Measurements from ENCODE around the gene TKT. TPM values are rescaled to one million over a fixed set of nuclear protein-coding genes. Genes with fewer than 3 reads are reported as not detected.

TKT gene
- total and polyA plus RNA-seq, 2 experiments from 2014 or later, result 584 to 1,411 TPM

GRCh38 chr3:53183514-53183913 lies 72.3 kb downstream of the TKT start (continued):
- no peak for TF ChIP-seq ZNF462 (CRISPR knock-in tag; IDR thresholded peaks at IDR 0.05)

- no peaks in the 10 kb centered on the region; the same call in 2 of the 3 replicates for H3K36me3 Mint-ChIP-seq (ENCODE audit: low read depth)
- H3K4me2 ChIP-seq, result no peak overlapping the region
- H3K4me3 Mint-ChIP-seq, result no peak overlapping the region
- H3K27ac Mint-ChIP-seq, result no peak overlapping the region; the same call in 1 of the 2 replicates
- peaks cover 5% of the 10 kb centered on the region for H3K27me3 Mint-ChIP-seq (ENCODE audit: insufficient read depth, low read depth, poor library complexity)
- ATAC-seq, result peak; percentile 31
- DNase-seq (ENCODE audit: low spot score), result no peak
- H4K20me1 ChIP-seq (replicated peaks; ENCODE audit: insufficient read depth), result no peaks in the 10 kb centered on the region
- H3F3A ChIP-seq (replicated peaks; ENCODE audit: low read depth), result no peaks in the 10 kb centered on the region
- peaks cover 11% of the 10 kb centered on the region for H3K4me1 Mint-ChIP-seq
- H3K27ac ChIP-seq (ENCODE audit: low read depth), result no peak overlapping the region
- no peaks in the 10 kb centered on the region for H3K79me2 ChIP-seq (replicated peaks; ENCODE audit: insufficient read depth)
- H3K4me3 ChIP-seq, result no peak overlapping the region
- no peaks in the 10 kb centered on the region for H3K4me1 ChIP-seq (ENCODE audit: insufficient read depth)
- H3K9me2 ChIP-seq (ENCODE audit: insufficient read depth), result no peaks in the 10 kb centered on the region
- no peaks in the 10 kb centered on the region for H3K36me3 ChIP-seq (ENCODE audit: insufficient read depth)
- no peaks in the 10 kb centered on the region for H3K27me3 ChIP-seq (ENCODE audit: insufficient read depth)
- H3K9me3 Mint-ChIP-seq, result no peaks in the 10 kb centered on the region
- H2AFZ ChIP-seq, result no peak overlapping the region
- TF ChIP-seq ZNF331 (CRISPR knock-in tag; IDR thresholded peaks at IDR 0.05; ENCODE audit: low read depth), result no peak
- TF ChIP-seq STAT1 (IDR thresholded peaks at IDR 0.05; ENCODE audit: unreplicated experiment), result no peak
Measured at GRCh38 chr3:53182764-53183355, 73.0 kb downstream of the TKT start.

- H3K4me3 ChIP-seq, result no peak overlapping the region
- H3F3A ChIP-seq (replicated peaks; ENCODE audit: low read depth), result no peaks in the 10 kb centered on the region
- H3K27me3 ChIP-seq (ENCODE audit: insufficient read depth), result no peaks in the 10 kb centered on the region
- no peaks in the 10 kb centered on the region for H3K36me3 ChIP-seq (ENCODE audit: insufficient read depth)
- Mint-ChIP-seq H3K36me3 (ENCODE audit: low read depth) (no peaks in the 10 kb centered on the region; the same call in 2 of the 3 replicates), H3K4me1 (peaks cover 11% of the 10 kb centered on the region), H3K27me3 (ENCODE audit: insufficient read depth, low read depth, poor library complexity) (peaks cover 5% of the 10 kb centered on the region), H3K4me3 (no peak overlapping the region), H3K9me3 (no peaks in the 10 kb centered on the region), H3K27ac (no peak overlapping the region)
- H3K4me2 ChIP-seq, result no peak overlapping the region
- no peak overlapping the region for H3K27ac ChIP-seq (ENCODE audit: low read depth)
- no peak for DNase-seq (ENCODE audit: low spot score)
- H2AFZ ChIP-seq, result no peak overlapping the region
- no peaks in the 10 kb centered on the region for H3K9me2 ChIP-seq (ENCODE audit: insufficient read depth)
- no peak for ATAC-seq
- no peaks in the 10 kb centered on the region for H4K20me1 ChIP-seq (replicated peaks; ENCODE audit: insufficient read depth)
- no peaks in the 10 kb centered on the region for H3K79me2 ChIP-seq (replicated peaks; ENCODE audit: insufficient read depth)
- no peaks in the 10 kb centered on the region for H3K4me1 ChIP-seq (ENCODE audit: insufficient read depth)
- no peak for TF ChIP-seq ZNF462 (CRISPR knock-in tag; IDR thresholded peaks at IDR 0.05)
- TF ChIP-seq EZH2phosphoT487 (IDR thresholded peaks at IDR 0.05; ENCODE audit: unreplicated experiment), result no peak
Measured at GRCh38 chr3:53181528-53181927, 74.3 kb downstream of the TKT start.
